Esophagus (tissue), 2 donors: ENCODE measurements around the gene NUMB. TPM values are rescaled to one million over a fixed set of nuclear protein-coding genes. Genes with fewer than 3 reads are reported as not detected.

Experiments
- H3K27ac ChIP-seq, 2 donors: one replicate each; pipeline ENCODE4 v1.5.1; 2013; ENCODE audit warnings: low read depth in 2 of 2, mild to moderate bottlenecking in 2 of 2, inconsistent platforms in 1 of 2, low read length in 1 of 2, moderate library complexity in 1 of 2
- H3K27me3 ChIP-seq, 2 donors: one replicate each; pipeline ENCODE4 v1.6.1; 2013; ENCODE audit warnings: low read length in 2 of 2, control low read depth in 1 of 2, mild to moderate bottlenecking in 1 of 2; ENCODE audit not compliant: insufficient read depth in 2 of 2, control insufficient read depth in 1 of 2
- H3K36me3 ChIP-seq, 2 donors: one replicate each; pipeline ENCODE4 v1.6.1; 2013; ENCODE audit warnings: low read length in 1 of 2; ENCODE audit not compliant: control insufficient read depth in 2 of 2, insufficient read depth in 2 of 2
- H3K4me1 ChIP-seq, 2 donors: one replicate each; pipeline ENCODE4 v1.6.1; 2013; ENCODE audit warnings: low read length in 1 of 2; ENCODE audit not compliant: control insufficient read depth in 2 of 2, insufficient read depth in 2 of 2
- H3K4me3 ChIP-seq, 2 donors: one replicate each; pipeline ENCODE4 v1.5.1; 2013; ENCODE audit warnings: low read length in 2 of 2, mild to moderate bottlenecking in 2 of 2, low read depth in 1 of 2, moderate library complexity in 1 of 2
- H3K9me3 ChIP-seq, 2 donors: one replicate each; pipeline ENCODE4 v1.6.1; 2013; ENCODE audit warnings: mild to moderate bottlenecking in 2 of 2, low read depth in 1 of 2, low read length in 1 of 2, moderate library complexity in 1 of 2; ENCODE audit not compliant: control insufficient read depth in 2 of 2, insufficient read depth in 1 of 2
- WGBS, 2 donors: extraction: QIAGEN DNeasy Blood & Tissue Kit; methylation state at CpG; one replicate each; pipeline ENCODE4 v1.1.7; 2013; 5-methylcytosine and 5-hydroxymethylcytosine counted together
- polyA plus RNA-seq, 2 donors: library from polyadenylated mRNA; stranded (reverse); fragments of 200-250 nt; gene quantifications; one replicate each; pipeline ENCODE4 v1.2.3, GENCODE V29; 2013
- donor health status: healthy with polysubstance abuse.
- donor health status: Bipolar disorder and iron deficiency.

The NUMB gene
- polyA plus RNA-seq, 2 donors, result 26.9 to 34.8 TPM

GRCh38 chr14:73344319-73344718 is 114.0 kb downstream of the NUMB start:
- Histone ChIP-seq H3K4me1 (no peaks in the 10 kb centered on the region), H3K27me3 (no peaks in the 10 kb centered on the region), H3K9me3 (no peaks in the 10 kb centered on the region), H3K36me3 (no peaks in the 10 kb centered on the region), H3K27ac (no peak overlapping the region), H3K4me3 (no peak overlapping the region)
- 86 to 87% methylated on average over 1 of the region's 1 CpG for WGBS, 2 donors

- Histone ChIP-seq H3K4me3 (no peak overlapping the region), H3K27me3 (no peaks in the 10 kb centered on the region), H3K27ac (no peak overlapping the region), H3K4me1 (no peaks in the 10 kb centered on the region), H3K9me3 (no peaks in the 10 kb centered on the region), H3K36me3 (no peaks in the 10 kb centered on the region)
- 81 to 82% methylated on average over 5 of the region's 5 CpGs for whole genome bisulfite sequencing, 2 donors
Observed at GRCh38 chr14:73342670-73343069, 115.7 kb downstream of the NUMB start.

- no peak overlapping the region for H3K4me3 ChIP-seq
- 91 to 93% methylated on average over 6 of the region's 6 CpGs for WGBS, 2 donors
- H3K36me3 ChIP-seq, result no peaks in the 10 kb centered on the region
- H3K27ac ChIP-seq, result no peak overlapping the region
- H3K4me1 ChIP-seq, result no peaks in the 10 kb centered on the region
- no peaks in the 10 kb centered on the region for H3K27me3 ChIP-seq
- no peaks in the 10 kb centered on the region for H3K9me3 ChIP-seq
Observed at GRCh38 chr14:73339846-73340595, 118.3 kb downstream of the NUMB start.

GRCh38 chr14:73339206-73339605 is 119.1 kb downstream of the NUMB start:
- Histone ChIP-seq H3K36me3 (no peaks in the 10 kb centered on the region), H3K9me3 (no peaks in the 10 kb centered on the region), H3K27me3 (no peaks in the 10 kb centered on the region), H3K4me1 (no peaks in the 10 kb centered on the region), H3K27ac (no peak overlapping the region), H3K4me3 (no peak overlapping the region)

GRCh38 chr14:73338551-73338950 is 119.8 kb downstream of the NUMB start:
- Histone ChIP-seq H3K9me3 (no peaks in the 10 kb centered on the region), H3K36me3 (no peaks in the 10 kb centered on the region), H3K4me3 (no peak overlapping the region), H3K27me3 (no peaks in the 10 kb centered on the region), H3K4me1 (no peaks in the 10 kb centered on the region), H3K27ac (no peak overlapping the region)
- 89 to 94% methylated on average over 1 of the region's 1 CpG for whole genome bisulfite sequencing, 2 donors

- Histone ChIP-seq H3K4me1 (no peaks in the 10 kb centered on the region), H3K4me3 (no peak overlapping the region), H3K27me3 (no peaks in the 10 kb centered on the region), H3K36me3 (no peaks in the 10 kb centered on the region), H3K27ac (no peak overlapping the region), H3K9me3 (no peaks in the 10 kb centered on the region)
- 98 to 99% methylated on average over 2 of the region's 2 CpGs for WGBS, 2 donors
Observed at GRCh38 chr14:73333031-73333430, 125.3 kb downstream of the NUMB start.

GRCh38 chr14:73325630-73326299 is 132.6 kb downstream of the NUMB start:
- Histone ChIP-seq H3K4me1 (no peaks in the 10 kb centered on the region), H3K4me3 (no peak overlapping the region), H3K27ac (no peak overlapping the region), H3K9me3 (no peaks in the 10 kb centered on the region), H3K36me3 (no peaks in the 10 kb centered on the region), H3K27me3 (no peaks in the 10 kb centered on the region)
- 87 to 92% methylated on average over 1 of the region's 1 CpG for WGBS, 2 donors

- H3K36me3 ChIP-seq, result no peaks in the 10 kb centered on the region
- H3K27me3 ChIP-seq, result no peaks in the 10 kb centered on the region
Observed at GRCh38 chr14:73325063-73325462, 133.3 kb downstream of the NUMB start.

GRCh38 chr14:73324533-73324932 is 133.8 kb downstream of the NUMB start:
- 73 to 93% methylated on average over 1 of the region's 1 CpG for WGBS, 2 donors
- Histone ChIP-seq H3K36me3 (no peaks in the 10 kb centered on the region), H3K27ac (no peak overlapping the region), H3K27me3 (no peaks in the 10 kb centered on the region), H3K4me3 (no peak overlapping the region), H3K9me3 (no peaks in the 10 kb centered on the region), H3K4me1 (no peaks in the 10 kb centered on the region)

More at GRCh38 chr14:73325063-73325462, 133.3 kb downstream of the NUMB start:
- no peaks in the 10 kb centered on the region for H3K4me1 ChIP-seq
- H3K27ac ChIP-seq, result no peak overlapping the region
- WGBS, 2 donors, result 98 to 100% methylated on average over 1 of the region's 1 CpG
- no peaks in the 10 kb centered on the region for H3K9me3 ChIP-seq
- no peak overlapping the region for H3K4me3 ChIP-seq

GRCh38 chr14:73323896-73324399 is 134.4 kb downstream of the NUMB start:
- H3K4me1 ChIP-seq, result no peaks in the 10 kb centered on the region
- no peak overlapping the region for H3K27ac ChIP-seq
- H3K27me3 ChIP-seq, result no peaks in the 10 kb centered on the region
- 57 to 72% methylated on average over 3 of the region's 3 CpGs for WGBS, 2 donors
- H3K36me3 ChIP-seq, result no peaks in the 10 kb centered on the region
- no peak overlapping the region for H3K4me3 ChIP-seq
- H3K9me3 ChIP-seq, result no peaks in the 10 kb centered on the region
